SH-SY5Y (cell line): ENCODE results near the gene SMAD3.

Experiments
- GATA2 ChIP-seq: IDR thresholded peaks from 2 replicates; pipeline ENCODE4 v1.6.1; 2011; ENCODE audit warnings: mild to moderate bottlenecking, low read depth, low read length
- GATA3 ChIP-seq: IDR thresholded peaks from 2 replicates; pipeline ENCODE4 v1.6.1; 2011; ENCODE audit warnings: low read depth, mild to moderate bottlenecking, low read length, moderate library complexity

DNA sequence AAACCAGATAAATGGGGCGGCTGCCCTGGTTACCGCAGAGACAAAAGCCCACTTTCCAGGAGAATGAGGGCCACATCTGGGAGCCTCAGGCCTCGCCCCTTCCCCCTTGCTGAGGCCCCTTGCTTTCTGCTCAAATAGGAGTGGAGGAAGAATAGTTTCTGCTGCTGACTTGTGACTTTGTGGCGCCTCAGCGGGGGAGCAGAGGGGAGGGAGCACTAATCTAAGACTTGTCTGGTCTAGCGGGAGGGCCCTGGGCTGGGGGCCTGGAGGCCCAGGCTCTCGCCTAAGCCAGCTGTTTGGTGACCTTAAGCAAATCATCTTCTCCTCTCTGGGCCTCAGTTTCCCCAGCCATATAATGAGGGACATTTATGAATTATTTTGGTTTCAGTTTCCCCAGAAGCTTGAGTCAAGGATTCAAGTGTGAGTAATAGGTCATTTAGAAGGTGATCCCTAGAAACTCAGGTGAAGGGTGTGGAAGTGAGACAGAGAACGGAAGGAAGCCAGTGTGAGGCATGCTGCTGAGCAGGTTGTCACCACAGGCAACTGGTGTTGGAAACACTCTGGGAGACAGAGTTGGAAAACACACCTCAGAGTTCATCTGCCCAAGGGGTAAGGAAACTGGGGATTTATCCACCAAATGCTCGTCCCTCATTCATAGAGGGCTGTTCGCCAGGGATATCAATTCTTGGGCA lies 25.9 kb upstream of the SMAD3 start:
- TF ChIP-seq GATA2 (no peak), GATA3 (no peak)
